Measurements from ENCODE around the gene CFI. TPM values are rescaled to one million over a fixed set of nuclear protein-coding genes. Genes with fewer than 3 reads are reported as not detected.

Gene CFI
- total RNA-seq, result 0.61 and 0.65 TPM in 2 replicates

GRCh38 chr4:109801895-109802319, at the start of gene CFI:
TSS of gene CFI (minus strand) at chr4:109801999. CDS start at chr4:109801971, 28 bp downstream.

GRCh38 chr4:109847896-109848442, 46.2 kb upstream of the CFI start, which contains the start of gene LRIT3:
TSS of gene LRIT3 (plus strand) at chr4:109848107. CDS start at chr4:109848202, 95 bp downstream.

DNA sequence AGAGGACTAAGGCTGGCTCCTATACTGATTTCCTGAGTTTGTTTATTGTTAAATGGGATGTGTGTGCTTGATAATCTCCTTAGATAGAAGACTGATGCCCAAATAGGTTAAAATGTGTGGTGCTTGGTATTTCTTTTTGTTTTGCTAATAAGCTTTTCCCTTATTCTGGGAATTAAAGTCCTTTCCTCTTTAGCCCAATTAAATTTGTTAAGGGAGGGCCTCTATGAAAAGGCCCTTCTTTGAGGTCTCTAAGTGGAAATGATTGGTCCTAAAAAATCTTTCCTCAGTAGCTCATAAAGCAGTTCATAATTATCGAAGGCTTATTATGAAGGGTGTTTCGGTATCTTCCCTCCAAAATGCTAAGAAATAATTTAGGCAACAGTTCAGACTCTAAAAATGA, 25.9 kb upstream of the CFI start, which contains the start of gene RRH:
Gene RRH, plus strand, starts transcription at position 301 of the 400 bp plus-strand sequence. Its CDS starts 56 bp downstream, at position 357.

DNA sequence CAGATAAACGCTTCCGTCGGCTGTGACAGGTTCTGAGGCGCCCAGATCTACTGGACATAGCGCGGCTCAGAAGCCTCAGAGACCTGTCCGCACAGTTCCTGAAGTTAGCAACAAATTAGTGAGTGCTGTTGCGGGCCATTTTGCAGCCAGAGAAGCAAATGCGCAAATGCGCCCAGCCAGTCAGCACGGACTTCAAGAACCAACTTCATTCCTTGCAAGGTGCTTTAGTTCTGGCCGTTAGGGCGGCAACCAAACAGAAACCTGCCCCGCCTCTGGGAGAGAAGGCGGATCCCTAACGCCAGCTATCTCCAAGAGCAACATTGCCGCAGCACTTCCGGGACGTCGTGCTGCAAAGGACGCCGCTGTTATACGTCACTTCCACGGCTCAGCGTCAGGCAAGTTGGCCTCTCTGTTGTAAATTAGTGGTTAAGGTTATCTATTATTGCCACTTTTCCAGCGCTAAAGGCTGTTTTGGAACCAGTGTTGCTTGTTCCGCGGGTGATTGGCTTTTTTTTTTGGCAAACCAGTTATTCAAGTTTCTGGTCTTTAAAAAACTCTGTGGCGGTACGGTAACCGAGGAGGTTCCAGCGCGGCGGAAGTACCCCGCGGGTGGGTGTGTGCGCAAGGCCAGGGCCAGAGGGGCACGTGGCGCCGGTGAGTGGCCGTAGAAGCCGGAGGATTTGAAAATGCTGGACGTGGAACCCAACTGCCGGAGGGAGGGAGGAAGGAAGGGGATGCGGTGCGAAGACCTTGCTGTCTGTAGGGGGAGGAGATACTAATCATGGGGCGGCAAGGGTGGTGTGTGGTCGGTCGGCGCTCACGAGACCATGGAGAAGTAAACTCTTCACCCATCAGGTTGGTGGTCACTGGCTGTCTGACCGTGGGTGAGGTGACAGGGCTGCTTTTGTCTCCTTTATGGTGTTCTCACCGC, 13.6 kb upstream of the CFI start, which contains the start of gene GAR1:
Gene GAR1, plus strand, starts transcription at position 612 of the 931 bp plus-strand sequence. CDS start 403 bp downstream, outside the sequence.

GRCh38 chr4:109729718-109730618, 71.8 kb downstream of the CFI start, which contains the start of gene PLA2G12A:
TSS of gene PLA2G12A (minus strand) at chr4:109730070. CDS start at chr4:109729809, 261 bp downstream.

DNA sequence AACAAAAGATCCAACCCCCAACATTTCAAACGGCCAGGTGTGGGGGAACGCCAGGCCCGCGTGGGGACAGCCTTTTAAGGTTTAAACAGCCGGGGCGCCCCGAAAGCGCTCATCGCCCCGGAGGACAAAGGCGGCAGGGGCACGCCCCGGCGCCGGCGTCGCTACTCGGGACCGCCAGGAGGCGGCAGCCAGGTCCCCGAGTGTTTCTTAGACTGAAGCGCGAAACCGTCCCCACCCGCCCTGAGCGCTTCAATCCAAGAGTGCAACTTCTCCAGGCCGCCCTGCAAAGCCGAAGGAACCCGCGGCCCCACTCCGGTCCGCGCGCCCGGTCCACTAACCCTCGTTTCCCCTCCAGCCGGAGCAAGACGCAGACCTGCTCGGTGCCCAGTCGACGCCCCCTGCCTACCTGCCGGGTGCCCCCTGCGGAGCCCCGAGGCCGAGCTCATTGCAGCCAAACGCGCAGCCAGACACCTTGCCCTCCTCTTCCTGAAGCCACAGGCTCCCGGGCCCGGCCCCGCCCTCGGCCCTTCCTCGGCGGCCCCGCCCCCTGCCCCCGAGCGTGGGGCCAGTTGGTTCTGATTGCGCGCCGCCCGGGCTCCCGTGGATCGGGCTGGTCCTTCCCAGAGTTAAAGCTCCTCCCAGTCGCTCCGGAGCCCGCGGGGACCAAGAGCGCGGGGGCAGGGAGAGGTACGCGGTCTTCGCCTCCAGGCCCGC, 98.7 kb downstream of the CFI start, which contains the start of gene CASP6:
Gene CASP6, minus strand, starts transcription at position 496 of the 714 bp plus-strand sequence. Its CDS starts 50 bp downstream, at position 446.

Other genes with a start within 250 kb of the CFI start
- 20.6 and 40.8 TPM in 2 replicates for gene MCUB, start 241.8 kb downstream of the CFI start, total RNA-seq
- gene CASP6, start 98.6 kb downstream of the CFI start, total RNA-seq, result 18.8 and 19.8 TPM in 2 replicates
- gene PLA2G12A, start 71.9 kb downstream of the CFI start, total RNA-seq, result 14.9 and 29.0 TPM in 2 replicates
- 3.6 and 4.1 TPM in 2 replicates for gene GAR1, start 13.8 kb upstream of the CFI start, total RNA-seq
- not detected in 2 replicates for gene RRH, start 26.0 kb upstream of the CFI start, total RNA-seq
- gene LRIT3, start 46.1 kb upstream of the CFI start, total RNA-seq, result under 0.01 TPM in 1 of 2 replicates, not detected in the other
- 0.65 and 3.0 TPM in 2 replicates for gene EGF, start 110.9 kb upstream of the CFI start, total RNA-seq